Left lung (tissue), 10 donors: ENCODE measurements around the gene ZNF225. TPM values are rescaled to one million over a fixed set of nuclear protein-coding genes. Genes with fewer than 3 reads are reported as not detected.
A peak's percentile ranks its signal among the peaks of the same experiment; 100 is the strongest.
"Not testable (repeated sequence)": the region's sequence is repeated elsewhere in the genome, so short reads cannot be mapped to it uniquely, and the experiment has no call there.

Experiments
- ATAC-seq: fragments of 200-7000 bp; cut with Tn5 transposase; one replicate; pipeline ENCODE4 v1.9.1; 2020; ENCODE audit warnings: moderate library complexity
- DNase-seq, 4 donors: peaks; one replicate each; pipeline ENCODE4 v3.0.0-alpha.2; 2013 to 2020
- H3K27ac ChIP-seq, 2 donors: fragments of 200-600 bp; sonication (generic) in 1 of 2; one replicate each; pipeline versions ENCODE4 v1.5.0 to v1.8.0; 2020 to 2021
- H3K27me3 ChIP-seq, 2 donors: fragments of 200-600 bp; sonication (generic) in 1 of 2; one replicate each; pipeline versions ENCODE4 v1.5.0 to v1.8.0; 2020 to 2021
- H3K36me3 ChIP-seq, 2 donors: fragments of 200-600 bp; sonication (generic) in 1 of 2; one replicate each; pipeline versions ENCODE4 v1.5.0 to v1.8.0; 2020 to 2021
- H3K4me1 ChIP-seq, 2 donors: fragments of 200-600 bp; one replicate each; pipeline ENCODE4 v1.8.0; 2021
- H3K4me3 ChIP-seq, 2 donors: fragments of 200-600 bp; sonication (generic) in 1 of 2; one replicate each; pipeline versions ENCODE4 v1.5.0 to v1.8.0; 2020 to 2021; ENCODE audit warnings: mild to moderate bottlenecking in 1 of 2
- H3K9me3 ChIP-seq, 2 donors: fragments of 200-600 bp; sonication (generic) in 1 of 2; one replicate each; pipeline versions ENCODE4 v1.5.0 to v1.8.0; 2020 to 2021
- intact Hi-C, 2 donors: fragments of 100-400 bp; cut with DNase I; formaldehyde crosslinking; loops; one replicate each; pipeline versions ENCODE4 v1.11.2 to v1.14.2; 2022
- polyA plus RNA-seq, 6 donors: library from polyadenylated mRNA; unstranded; fragments of 120-200 nt; gene quantifications; one replicate each; pipeline ENCODE4 v1.2.1, GENCODE V29; 2013; ENCODE audit not compliant: insufficient read length in 6 of 6
- total RNA-seq, 2 donors: library from RNA; stranded (reverse); fragmentation: NEBNext Ultra II Directional; extraction: Animal tissue kit (Norgen Biotek cat#: 25700); gene quantifications; one replicate each; pipeline ENCODE4 v1.2.1, GENCODE V29; 2021
- TF ChIP-seq, protein P1 (sequence below), 2 donors: fragments of 200-600 bp; sonication (generic) in 1 of 2; IDR thresholded peaks; one replicate each; pipeline versions ENCODE4 v1.5.0 to v1.8.0; 2021; ENCODE audit warnings: antibody characterized with exemption in 2 of 2
- donor health status: DM: no; HTN: yes; CAD: no.
- donor health status: DM: no; HTN: no; CAD: no.

The ZNF225 gene
- total and polyA plus RNA-seq, 8 donors: 4.5 to 14.5 (median 11.5) TPM

DNA sequence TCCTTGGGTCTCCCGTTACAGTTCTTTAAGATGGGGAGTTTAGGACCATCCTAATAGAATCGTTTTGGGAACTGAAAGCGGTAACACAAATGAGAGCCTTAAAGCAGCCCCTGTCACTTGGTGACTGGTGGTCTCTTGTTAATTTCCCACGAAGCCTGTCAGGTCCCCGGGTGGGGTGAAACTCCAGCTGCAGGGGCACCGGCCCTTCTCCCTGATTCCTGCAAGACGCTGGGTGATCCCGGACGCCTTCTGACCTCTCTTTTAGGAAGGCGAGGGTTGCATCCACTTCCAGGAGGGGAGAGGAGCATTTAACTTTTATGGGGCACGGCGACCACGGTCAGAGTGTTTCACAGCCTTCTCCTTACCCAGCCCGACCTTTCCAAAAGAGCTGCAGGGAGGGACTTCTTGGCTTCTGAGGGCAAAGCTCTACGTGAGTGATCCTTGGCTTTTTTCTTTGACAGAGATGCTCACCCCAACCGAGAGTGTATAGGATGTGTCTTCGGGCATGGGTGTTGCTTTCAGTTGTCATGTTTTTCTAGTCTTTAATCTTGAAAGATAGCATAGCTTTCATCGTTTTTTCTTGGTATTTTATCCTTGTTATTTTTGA, 688 bp downstream of the ZNF225 start:
- Histone ChIP-seq H3K9me3 (peaks cover 0 to 24% of the 10 kb centered on the region in 2 donors), H3K4me3 (peak overlapping the region; percentile 59 to 89), H3K36me3 (peaks cover 0 to 33% of the 10 kb centered on the region in 2 donors), H3K27me3 (no peaks in the 10 kb centered on the region), H3K27ac (peak overlapping the region; percentile 54 to 75), H3K4me1 (peaks cover 0 to 24% of the 10 kb centered on the region in 2 donors)
- intact Hi-C loops: no loop called here
- TF ChIP-seq, protein P1, sequence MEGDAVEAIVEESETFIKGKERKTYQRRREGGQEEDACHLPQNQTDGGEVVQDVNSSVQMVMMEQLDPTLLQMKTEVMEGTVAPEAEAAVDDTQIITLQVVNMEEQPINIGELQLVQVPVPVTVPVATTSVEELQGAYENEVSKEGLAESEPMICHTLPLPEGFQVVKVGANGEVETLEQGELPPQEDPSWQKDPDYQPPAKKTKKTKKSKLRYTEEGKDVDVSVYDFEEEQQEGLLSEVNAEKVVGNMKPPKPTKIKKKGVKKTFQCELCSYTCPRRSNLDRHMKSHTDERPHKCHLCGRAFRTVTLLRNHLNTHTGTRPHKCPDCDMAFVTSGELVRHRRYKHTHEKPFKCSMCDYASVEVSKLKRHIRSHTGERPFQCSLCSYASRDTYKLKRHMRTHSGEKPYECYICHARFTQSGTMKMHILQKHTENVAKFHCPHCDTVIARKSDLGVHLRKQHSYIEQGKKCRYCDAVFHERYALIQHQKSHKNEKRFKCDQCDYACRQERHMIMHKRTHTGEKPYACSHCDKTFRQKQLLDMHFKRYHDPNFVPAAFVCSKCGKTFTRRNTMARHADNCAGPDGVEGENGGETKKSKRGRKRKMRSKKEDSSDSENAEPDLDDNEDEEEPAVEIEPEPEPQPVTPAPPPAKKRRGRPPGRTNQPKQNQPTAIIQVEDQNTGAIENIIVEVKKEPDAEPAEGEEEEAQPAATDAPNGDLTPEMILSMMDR (IDR thresholded peaks at IDR 0.05): no peak
- ATAC-seq (peak; percentile 5), DNase-seq (no peak)

DNA sequence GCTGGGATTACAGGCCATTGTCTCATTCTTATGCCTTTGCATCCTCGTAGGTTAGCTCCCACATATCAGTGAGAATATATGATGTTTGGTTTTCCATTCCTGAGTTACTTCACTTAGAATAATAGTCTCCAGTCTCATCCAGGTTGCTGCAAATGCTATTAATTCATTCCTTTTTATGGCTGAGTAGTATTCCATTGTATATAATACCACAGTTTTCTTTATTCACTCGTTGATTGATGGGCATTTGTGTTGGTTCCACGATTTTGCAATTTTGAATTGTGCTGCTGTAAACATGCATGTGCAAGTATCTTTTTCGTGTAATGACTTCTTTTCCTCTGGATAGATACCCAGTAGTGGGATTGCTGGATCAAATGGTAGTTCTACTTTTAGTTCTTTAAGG, 8.0 kb downstream of the ZNF225 start:
- H3K27ac ChIP-seq, intact Hi-C loops, H3K4me1 ChIP-seq, DNase-seq, H3K27me3 ChIP-seq, H3K4me3 ChIP-seq, ATAC-seq: not testable (repeated sequence)
- Histone ChIP-seq H3K9me3 (peaks cover 0 to 61% of the 10 kb centered on the region in 2 donors), H3K36me3 (peaks cover 3 to 100% of the 10 kb centered on the region in 2 donors)

DNA sequence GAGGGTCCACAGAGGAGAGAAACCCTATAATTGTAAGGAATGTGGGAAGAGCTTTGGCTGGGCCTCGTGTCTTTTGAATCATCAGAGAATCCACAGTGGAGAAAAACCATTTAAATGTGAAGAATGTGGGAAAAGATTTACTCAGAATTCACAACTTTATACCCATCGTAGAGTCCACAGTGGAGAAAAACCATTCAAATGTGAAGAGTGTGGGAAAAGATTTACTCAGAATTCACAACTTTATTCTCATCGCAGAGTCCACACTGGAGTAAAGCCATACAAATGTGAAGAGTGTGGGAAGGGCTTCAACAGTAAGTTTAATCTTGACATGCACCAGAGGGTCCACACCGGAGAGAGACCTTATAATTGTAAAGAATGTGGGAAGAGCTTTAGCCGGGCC, 18.8 kb downstream of the ZNF225 start:
- TF ChIP-seq, protein P1 (IDR thresholded peaks at IDR 0.05): no peak
- no peak for ATAC-seq
- Histone ChIP-seq H3K36me3 (peaks cover 0 to 58% of the 10 kb centered on the region in 2 donors), H3K27me3 (no peaks in the 10 kb centered on the region), H3K4me3 (no peak overlapping the region), H3K4me1 (no peaks in the 10 kb centered on the region), H3K27ac (no peak overlapping the region), H3K9me3 (peaks cover 0 to 84% of the 10 kb centered on the region in 2 donors)
- no peak for DNase-seq
- intact Hi-C loops: no loop called here

DNA sequence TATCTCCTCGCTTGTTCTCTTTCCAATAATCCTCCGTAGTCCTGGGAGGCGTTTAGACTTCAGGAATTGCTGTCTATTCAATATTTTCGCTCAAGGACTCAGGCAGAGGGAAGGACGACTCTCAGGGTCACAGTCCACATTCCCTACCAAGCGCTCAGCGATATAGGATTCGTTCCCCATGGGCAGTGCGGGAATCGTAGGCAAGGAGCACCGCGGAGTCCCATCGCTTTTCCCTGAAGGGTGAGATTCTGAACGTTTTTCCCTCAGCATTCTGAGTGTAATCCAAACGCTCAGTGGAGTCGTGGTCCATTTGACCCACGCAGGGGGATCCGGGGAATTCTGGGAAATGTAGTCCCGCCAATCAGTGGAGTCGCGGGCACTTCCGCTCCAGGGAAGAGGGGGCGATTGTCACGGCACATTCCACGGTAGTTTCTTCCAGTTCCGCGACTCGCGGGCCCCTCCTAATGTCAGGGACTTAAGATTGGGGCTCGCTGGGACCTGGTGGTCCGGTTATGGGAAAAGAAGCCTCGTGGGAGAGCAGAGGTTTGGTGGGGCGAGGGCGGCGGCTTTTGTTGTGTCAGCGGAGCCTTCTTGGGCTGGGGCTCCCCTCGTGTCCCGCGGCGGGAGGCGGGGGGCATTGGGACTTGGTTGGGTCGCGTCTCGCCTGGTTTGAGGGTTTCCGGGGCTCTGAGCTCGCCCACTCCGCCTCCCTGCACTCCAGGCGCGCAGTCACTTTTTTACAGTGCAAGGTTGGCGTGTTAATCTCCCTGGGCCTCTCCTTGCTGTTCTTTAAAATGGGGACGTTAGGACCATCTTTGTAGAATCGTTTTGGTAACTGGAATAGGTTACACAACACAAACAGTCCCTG, 28.2 kb downstream of the ZNF225 start, which contains the start of gene ZNF234:
Gene ZNF234 (plus strand): TSS at position 364 of the 868 bp plus-strand sequence. CDS start 3,079 bp downstream, outside the sequence.
- Histone ChIP-seq H3K27ac (peak within 1 kb of the TSS; percentile 64 to 78), H3K36me3 (peaks cover 0 to 21% of the 10 kb centered on the region in 2 donors), H3K4me1 (peaks cover 4 to 20% of the 10 kb centered on the region in 2 donors), H3K27me3 (no peaks in the 10 kb centered on the region), H3K9me3 (no peaks in the 10 kb centered on the region), H3K4me3 (peak within 1 kb of the TSS; percentile 89 to 91)
- intact Hi-C loops: no loop called here
- TF ChIP-seq, protein P1 (IDR thresholded peaks at IDR 0.05): no peak
- ATAC-seq (peak; percentile 100), DNase-seq (peak; percentile 84 to 92 (median 89))

- Histone ChIP-seq H3K9me3 (peaks cover 0 to 1% of the 10 kb centered on the region in 2 donors), H3K4me3 (peak overlapping the region; percentile 89 to 91), H3K27me3 (no peaks in the 10 kb centered on the region), H3K4me1 (peaks cover 4 to 20% of the 10 kb centered on the region in 2 donors), H3K27ac (peak overlapping the region in 1 of 2 donors; percentile 78), H3K36me3 (peaks cover 0 to 28% of the 10 kb centered on the region in 2 donors)
- ATAC-seq: peak; percentile 44
- TF ChIP-seq, protein P1 (IDR thresholded peaks at IDR 0.05): no peak
- DNase-seq: peak in 1 of 4 donors; percentile 13
- intact Hi-C loops: no loop called here
Observed at GRCh38 chr19:44142059-44142433, 28.8 kb downstream of the ZNF225 start.
